Astrocyte of the spinal cord (primary cell): Measurements from ENCODE around the gene KIDINS220.

ENCODE experiments used
- DNase-seq: peaks from one replicate; pipeline ENCODE4 v3.0.0; 2011; ENCODE audit warnings: low read depth, low spot score
- H3K4me3 ChIP-seq: 2 replicates; pipeline ENCODE4 v1.5.1; 2011; ENCODE audit warnings: low read depth, mild to moderate bottlenecking, low read length, moderate library complexity
- CTCF ChIP-seq: IDR thresholded peaks from 2 replicates; pipeline ENCODE4 v1.5.1; 2012; ENCODE audit warnings: low read depth, mild to moderate bottlenecking, low read length, inconsistent platforms
- in situ Hi-C: cut with HindIII; loops from 2 replicates; pipeline ENCODE4 v1.10.0; 2017; ENCODE audit warnings: low sequenced_read_pairs

Gene KIDINS220

GRCh38 chr2:8857709-8858108 is 20.3 kb upstream of the KIDINS220 start:
- H3K4me3 ChIP-seq, result no peak overlapping the region
- DNase-seq, result no peak
- no peak for TF ChIP-seq CTCF
- in situ Hi-C loops, result no loop called here

DNA sequence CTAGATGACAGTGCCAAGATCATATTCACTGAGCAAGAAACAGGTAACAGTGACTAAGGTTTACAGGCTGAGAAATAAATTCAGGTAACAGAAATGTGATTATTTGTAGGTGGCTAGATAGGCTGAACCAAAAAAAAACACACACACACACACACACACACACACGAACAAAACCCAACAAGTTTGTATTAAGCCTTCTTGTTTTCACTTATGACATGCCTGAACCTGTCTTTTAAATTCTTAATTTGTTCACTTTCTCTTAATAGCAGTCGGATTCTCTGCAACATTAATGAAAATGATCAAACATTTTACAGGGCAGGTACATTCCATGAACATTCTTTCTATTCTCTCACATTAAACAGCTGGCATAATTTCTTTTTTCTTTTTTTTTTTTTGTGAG is 18.8 kb upstream of the KIDINS220 start:
- TF ChIP-seq CTCF, result no peak
- no peak overlapping the region for H3K4me3 ChIP-seq
- in situ Hi-C loops, result no loop called here
- DNase-seq, result no peak

- no peak for DNase-seq
- no peak for TF ChIP-seq CTCF
- in situ Hi-C loops, result no loop called here
- no peak overlapping the region for H3K4me3 ChIP-seq
Observed at GRCh38 chr2:8855010-8855409, 17.6 kb upstream of the KIDINS220 start.

DNA sequence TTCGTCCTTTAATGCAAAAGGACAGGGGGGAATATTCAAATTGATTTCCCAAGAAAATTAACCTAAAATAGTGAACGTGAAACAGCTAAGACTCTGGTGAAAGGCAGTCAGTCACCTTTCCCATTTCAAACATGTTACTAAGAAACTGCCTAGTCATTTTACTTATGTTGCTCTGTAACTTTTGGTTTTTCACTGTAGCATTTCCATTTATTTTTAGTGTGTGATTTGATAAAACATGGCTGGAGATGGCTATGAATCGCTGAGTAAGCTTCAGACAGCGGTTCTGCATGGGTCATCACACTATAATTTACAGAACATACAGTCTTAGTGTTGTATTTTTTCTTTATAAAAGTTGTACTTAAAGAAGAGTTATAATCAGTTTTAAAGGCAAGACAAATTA is 16.0 kb upstream of the KIDINS220 start:
- no peak for DNase-seq
- no peak overlapping the region for H3K4me3 ChIP-seq
- no peak for TF ChIP-seq CTCF
- in situ Hi-C loops, result no loop called here

DNA sequence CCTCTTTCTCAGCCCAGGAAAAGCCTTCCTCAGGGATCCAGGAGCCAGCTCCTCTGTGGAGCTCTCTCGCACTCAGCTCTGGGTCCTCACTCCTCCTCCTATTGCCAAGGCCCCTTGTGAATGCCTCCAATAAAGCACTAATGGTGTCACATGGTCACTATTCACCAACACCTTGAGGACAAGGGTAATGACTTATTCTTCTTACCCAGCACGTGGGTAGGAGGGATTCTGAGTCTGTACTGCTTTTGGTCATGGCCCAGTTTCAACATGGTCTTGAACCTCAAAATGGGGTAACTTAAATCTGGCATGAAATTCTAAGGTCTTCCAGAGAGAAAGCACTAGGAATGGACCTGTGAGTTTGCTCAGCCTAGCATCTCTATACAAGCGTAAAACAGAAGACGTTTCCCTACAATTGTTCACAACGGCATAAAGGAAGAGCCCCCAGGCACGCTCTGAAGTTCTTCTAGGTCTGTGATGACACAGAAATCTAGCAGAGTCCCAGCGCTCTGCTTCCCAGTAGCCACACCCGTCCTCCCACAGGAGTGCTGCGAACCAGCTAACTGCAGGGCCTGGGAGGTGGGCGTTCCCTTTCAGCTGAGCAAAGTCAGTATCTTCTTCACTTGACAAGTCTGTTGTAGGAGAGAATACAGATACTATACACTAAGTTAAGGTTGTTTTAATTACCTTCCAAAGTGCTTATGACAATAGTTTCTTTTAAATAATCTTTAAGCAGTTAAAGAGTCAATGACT is 14.6 kb upstream of the KIDINS220 start:
- no peak for TF ChIP-seq CTCF
- in situ Hi-C loops, result no loop called here
- no peak for DNase-seq

GRCh38 chr2:8850845-8851487 is 13.6 kb upstream of the KIDINS220 start:
- no peak overlapping the region for H3K4me3 ChIP-seq
- no peak for DNase-seq
- no peak for TF ChIP-seq CTCF
- in situ Hi-C loops, result no loop called here

More for the DNA sequence above, 14.6 kb upstream of the KIDINS220 start:
- no peak overlapping the region for H3K4me3 ChIP-seq
